Brain microvascular endothelial cell (primary cell): ENCODE results near the gene ZNF786.

Experiments used
- DNase-seq: peaks from one replicate; pipeline ENCODE4 v3.0.0-alpha.2; 2020
- H3K27ac ChIP-seq: fragments of 250-450 bp; sonication (Bioruptor Pico); 2 replicates; pipeline ENCODE4 v1.5.1; 2020; ENCODE audit warnings: mild to moderate bottlenecking, moderate library complexity
- H3K27me3 ChIP-seq: fragments of 250-450 bp; sonication (Bioruptor Pico); replicated peaks from 2 replicates; pipeline ENCODE4 v1.5.1; 2020; ENCODE audit warnings: mild to moderate bottlenecking
- H3K36me3 ChIP-seq: fragments of 250-450 bp; sonication (Bioruptor Pico); replicated peaks from 2 replicates; pipeline ENCODE4 v1.5.1; 2020; ENCODE audit warnings: mild to moderate bottlenecking
- H3K4me3 ChIP-seq: 2 replicates; pipeline ENCODE4 v1.5.1; 2011; ENCODE audit warnings: low read depth, mild to moderate bottlenecking, control low read depth, low read length, moderate library complexity
- CTCF ChIP-seq: IDR thresholded peaks from 2 replicates; pipeline ENCODE4 v1.5.1; 2011; ENCODE audit warnings: low read depth, mild to moderate bottlenecking, moderate library complexity, low read length, control low read depth, inconsistent platforms; ENCODE audit errors: missing control alignments
- in situ Hi-C: cut with HindIII; loops from 2 replicates; pipeline ENCODE4 v1.10.0; 2017; ENCODE audit warnings: low sequenced_read_pairs, low pct_ligation_motif_present

ZNF786 gene

GRCh38 chr7:149125863-149126661 is 35.5 kb upstream of the ZNF786 start, which contains the start of gene ZNF425:
TSS of gene ZNF425 (minus strand) at chr7:149126324. CDS start at chr7:149126213, 111 bp downstream.
- in situ Hi-C loops = no loop called here

GRCh38 chr7:149125189-149125862 is 34.8 kb upstream of the ZNF786 start:
- in situ Hi-C loops = no loop called here
- no peaks in the 10 kb centered on the region for H3K27me3 ChIP-seq
- peaks cover 5% of the 10 kb centered on the region for H3K36me3 ChIP-seq
- peak overlapping the region; percentile 82 for H3K27ac ChIP-seq
- no peak for TF ChIP-seq CTCF
- DNase-seq = no peak
- H3K4me3 ChIP-seq = peak overlapping the region; percentile 96

More at GRCh38 chr7:149125863-149126661, 35.5 kb upstream of the ZNF786 start, which contains the start of gene ZNF425:
- no peaks in the 10 kb centered on the region for H3K27me3 ChIP-seq
- peak; percentile 69 for DNase-seq
- peaks cover 12% of the 10 kb centered on the region for H3K36me3 ChIP-seq
- peak within 1 kb of the TSS; percentile 82 for H3K27ac ChIP-seq
- peak within 1 kb of the TSS; percentile 96 for H3K4me3 ChIP-seq
- peak; percentile 75 for TF ChIP-seq CTCF

GRCh38 chr7:149109969-149110368 is 19.5 kb upstream of the ZNF786 start:
- DNase-seq = no peak
- H3K4me3 ChIP-seq = no peak overlapping the region
- in situ Hi-C loops = no loop called here
- no peak for TF ChIP-seq CTCF
- no peak overlapping the region for H3K27ac ChIP-seq
- H3K27me3 ChIP-seq = no peaks in the 10 kb centered on the region
- no peaks in the 10 kb centered on the region for H3K36me3 ChIP-seq

GRCh38 chr7:149104749-149105148 is 14.2 kb upstream of the ZNF786 start:
- no peaks in the 10 kb centered on the region for H3K36me3 ChIP-seq
- no peak for DNase-seq
- H3K4me3 ChIP-seq = no peak overlapping the region
- no peaks in the 10 kb centered on the region for H3K27me3 ChIP-seq
- in situ Hi-C loops = no loop called here
- TF ChIP-seq CTCF = no peak
- H3K27ac ChIP-seq = no peak overlapping the region

- no peak for TF ChIP-seq CTCF
- Histone ChIP-seq H3K36me3 (no peaks in the 10 kb centered on the region), H3K27me3 (no peaks in the 10 kb centered on the region), H3K4me3 (no peak overlapping the region), H3K27ac (no peak overlapping the region)
- no peak for DNase-seq
- in situ Hi-C loops = no loop called here
These were observed 13.7 kb upstream of the ZNF786 start for GRCh38 chr7:149104214-149104613.
